ENCODE measurements around the gene ADAMTSL1.

ADAMTSL1 gene

DNA sequence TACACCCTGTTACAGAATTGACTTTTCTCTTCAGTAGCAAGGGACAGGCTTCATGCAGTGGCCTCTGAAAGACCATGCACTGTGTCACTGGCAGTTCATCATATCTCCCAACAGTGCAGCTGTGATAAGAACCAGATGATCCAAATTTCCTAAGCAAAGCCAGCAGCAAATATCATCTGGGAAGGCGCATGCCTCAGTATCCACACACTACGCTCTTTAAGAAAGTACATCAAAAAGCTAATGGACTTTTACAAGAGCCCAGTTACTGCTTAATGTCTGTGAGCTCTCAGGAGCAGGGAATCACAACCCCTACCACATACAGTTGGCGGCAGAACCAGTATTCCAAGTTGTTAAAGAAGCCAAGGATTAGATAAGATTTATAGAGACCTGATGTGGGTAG is 25.1 kb downstream of the ADAMTSL1 start:
- DNase-seq (ENCODE audit: low read depth in 2 of 2): no peak

DNA sequence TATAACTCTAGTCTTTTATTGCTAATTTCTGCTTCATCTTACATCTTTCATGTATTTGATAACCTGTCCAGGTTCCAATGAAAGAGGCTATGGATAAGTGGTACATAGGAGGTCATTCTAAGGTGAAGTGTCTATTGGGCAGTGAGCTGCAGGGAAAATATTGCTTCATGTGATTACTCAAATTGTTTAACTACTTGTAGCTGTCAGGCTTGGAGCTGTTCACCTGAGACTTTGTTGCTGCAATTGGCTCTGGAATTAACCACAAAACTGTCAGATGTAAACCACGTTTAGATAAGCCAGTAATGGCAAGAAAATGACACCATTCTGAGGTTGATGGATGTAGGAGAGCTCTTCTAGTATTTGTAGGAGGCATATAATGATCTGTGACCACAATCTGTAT is 26.0 kb downstream of the ADAMTSL1 start:
- DNase-seq (ENCODE audit: low read depth in 2 of 2): no peak

DNA sequence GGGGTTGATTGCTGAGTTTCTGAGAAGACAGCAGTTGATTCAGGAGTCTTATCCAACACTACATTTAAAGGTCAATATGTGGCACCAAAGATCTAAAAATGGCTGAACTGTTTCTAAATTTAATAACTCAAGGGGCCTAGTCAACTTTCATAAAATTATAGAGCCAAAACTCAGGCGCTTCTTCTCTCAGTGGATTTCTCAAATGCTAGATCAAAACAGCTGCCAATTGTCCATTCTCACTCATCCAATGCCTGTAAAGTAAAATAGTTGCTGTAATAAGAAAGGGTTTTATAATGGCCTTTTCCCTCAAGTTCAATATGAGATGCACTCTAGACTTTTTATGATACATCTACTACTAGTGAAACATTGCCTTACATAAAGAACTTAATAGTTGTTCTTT is 26.5 kb downstream of the ADAMTSL1 start:
- no peak for DNase-seq (ENCODE audit: low read depth in 2 of 2)

DNA sequence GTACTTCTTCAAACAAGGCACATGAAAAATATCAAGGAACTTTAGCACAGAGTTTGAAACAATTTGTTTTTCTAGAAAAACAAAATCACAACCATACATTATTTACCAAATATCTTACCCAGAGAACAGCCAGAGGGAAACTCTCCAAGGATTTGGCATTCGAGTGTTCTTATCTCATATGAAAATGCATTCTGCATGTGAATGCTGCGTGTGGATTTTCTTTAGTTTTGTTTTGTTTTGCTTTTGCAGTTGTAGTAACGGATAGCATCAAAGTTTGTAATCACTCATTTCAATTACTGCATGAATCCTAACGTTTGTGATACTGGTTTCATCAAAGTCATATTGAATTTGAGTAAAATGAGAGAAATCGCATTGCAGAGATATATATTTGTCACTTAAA is 28.0 kb downstream of the ADAMTSL1 start:
- no peak for DNase-seq (ENCODE audit: low read depth in 2 of 2)

DNA sequence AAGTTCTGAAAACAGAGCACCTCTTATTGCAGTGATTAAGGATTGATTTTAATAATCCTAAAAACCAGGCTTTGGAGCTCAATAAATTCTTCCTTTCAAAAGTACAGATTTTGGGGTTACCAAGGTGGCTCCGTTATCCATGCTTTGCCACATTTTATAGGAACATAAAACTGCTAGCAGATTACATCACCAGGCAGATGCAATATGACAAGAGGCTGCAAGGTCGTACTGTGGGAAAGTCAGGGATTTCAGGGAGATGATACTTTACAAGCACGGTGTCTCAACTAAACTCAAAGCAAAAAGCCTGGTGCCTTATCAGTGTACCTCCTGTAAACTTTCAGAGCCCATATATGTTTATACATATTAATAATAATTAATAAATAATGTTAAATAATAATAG is 28.6 kb downstream of the ADAMTSL1 start:
- no peak for DNase-seq (ENCODE audit: low read depth in 2 of 2)

DNA sequence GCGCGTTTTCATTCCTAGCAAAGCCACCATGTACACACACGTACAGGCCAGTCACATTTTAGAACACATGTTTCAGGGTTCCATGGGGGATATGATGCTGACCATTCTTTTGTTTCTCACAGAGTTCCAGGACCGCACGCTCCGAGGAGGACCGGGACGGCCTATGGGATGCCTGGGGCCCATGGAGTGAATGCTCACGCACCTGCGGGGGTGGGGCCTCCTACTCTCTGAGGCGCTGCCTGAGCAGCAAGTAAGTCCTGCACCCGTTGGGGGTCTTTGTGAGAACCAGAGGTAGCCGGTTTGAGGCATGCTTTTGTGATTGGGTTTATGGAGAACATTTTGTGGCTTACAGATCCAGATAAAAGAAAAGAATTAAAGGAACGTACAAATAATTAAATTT is 30.8 kb downstream of the ADAMTSL1 start:
- DNase-seq (ENCODE audit: low read depth in 2 of 2): no peak

DNA sequence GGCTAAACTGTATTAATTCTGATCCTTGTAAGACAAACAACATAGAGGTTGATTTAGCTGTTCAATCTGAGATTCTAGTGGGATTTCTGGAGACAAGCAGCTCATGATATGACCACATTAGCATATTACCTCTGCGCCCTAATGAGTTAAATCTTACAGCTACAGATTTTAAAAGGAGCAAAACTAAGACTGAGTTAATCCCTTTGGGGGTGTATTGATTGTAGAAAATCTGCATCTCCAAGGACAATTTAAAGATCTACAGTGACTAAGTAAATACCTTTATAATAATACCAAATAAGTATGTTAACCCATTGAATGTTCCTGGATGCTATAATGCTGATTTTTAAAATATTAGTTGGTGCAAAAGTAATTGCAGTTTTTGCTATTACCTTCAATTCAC is 33.2 kb downstream of the ADAMTSL1 start:
- no peak for DNase-seq (ENCODE audit: low read depth in 2 of 2)

DNA sequence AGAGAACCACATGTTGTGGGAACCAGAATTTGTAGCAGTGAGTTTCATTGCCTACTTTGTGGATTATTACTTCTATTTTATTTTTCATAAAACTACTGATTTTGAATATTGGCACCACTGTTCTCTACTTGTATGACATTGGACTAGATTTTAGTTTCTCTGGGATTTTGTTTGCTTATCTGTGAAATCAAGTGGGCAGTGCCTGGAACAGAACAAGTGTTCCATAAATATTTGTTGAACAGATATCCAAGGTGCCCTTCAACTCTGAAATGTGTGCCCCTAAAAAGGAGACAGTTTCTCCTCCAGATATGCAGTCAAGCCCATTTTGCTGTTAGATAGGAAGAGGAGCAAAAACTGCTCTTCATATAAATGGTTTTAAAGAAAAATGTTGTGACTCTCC is 42.6 kb downstream of the ADAMTSL1 start:
- no peak for DNase-seq (ENCODE audit: low read depth in 2 of 2)

DNA sequence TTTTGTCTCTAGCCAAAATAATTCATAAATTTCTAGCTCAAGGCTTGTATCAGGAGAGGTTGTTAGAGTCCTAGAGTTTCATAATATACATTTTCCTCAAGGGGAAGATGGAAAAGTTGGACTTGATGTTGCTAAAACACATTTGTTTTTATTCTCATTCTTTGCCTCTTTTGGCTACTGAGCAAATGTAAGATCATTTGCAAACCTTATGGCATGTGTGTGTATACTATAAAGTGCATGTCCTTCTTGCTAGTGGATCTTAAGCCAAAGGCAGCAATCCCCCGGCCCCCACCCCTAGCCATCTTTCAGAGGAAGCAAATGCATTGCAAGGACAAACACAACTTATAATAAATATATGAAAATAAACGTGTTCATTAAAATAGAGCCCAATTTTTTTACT is 43.0 kb downstream of the ADAMTSL1 start:
- no peak for DNase-seq (ENCODE audit: low read depth in 2 of 2)

DNA sequence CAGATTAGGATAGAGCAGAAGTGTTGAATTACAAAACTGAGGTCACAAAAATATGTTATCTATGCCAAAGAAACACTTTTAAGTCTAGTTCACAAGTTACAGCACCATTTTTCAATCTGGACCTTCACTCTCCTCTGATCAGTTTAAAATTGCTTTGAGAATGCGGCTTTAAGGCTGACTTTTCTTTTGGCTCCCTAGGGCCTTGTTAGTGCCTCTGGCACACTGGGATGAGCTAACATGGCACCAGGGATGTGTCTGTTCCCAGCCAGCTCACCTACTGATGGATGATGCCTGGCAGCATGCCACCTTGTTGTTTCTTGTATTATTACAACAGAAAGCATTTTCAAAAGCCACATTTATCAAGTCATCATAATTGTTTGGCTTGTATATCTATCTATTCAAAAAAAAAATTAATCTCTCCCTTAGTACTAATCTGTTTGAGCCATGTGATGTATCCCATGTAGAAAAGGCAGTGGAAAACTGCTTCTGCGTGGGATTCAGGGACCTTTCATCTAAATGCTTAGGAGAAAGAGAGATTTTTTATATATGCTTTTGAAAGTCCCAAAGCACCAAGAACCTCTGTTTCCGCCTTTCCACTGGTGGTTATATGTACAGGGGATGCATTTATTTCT is 46.6 kb downstream of the ADAMTSL1 start:
- no peak for DNase-seq (ENCODE audit: low read depth in 2 of 2)

DNA sequence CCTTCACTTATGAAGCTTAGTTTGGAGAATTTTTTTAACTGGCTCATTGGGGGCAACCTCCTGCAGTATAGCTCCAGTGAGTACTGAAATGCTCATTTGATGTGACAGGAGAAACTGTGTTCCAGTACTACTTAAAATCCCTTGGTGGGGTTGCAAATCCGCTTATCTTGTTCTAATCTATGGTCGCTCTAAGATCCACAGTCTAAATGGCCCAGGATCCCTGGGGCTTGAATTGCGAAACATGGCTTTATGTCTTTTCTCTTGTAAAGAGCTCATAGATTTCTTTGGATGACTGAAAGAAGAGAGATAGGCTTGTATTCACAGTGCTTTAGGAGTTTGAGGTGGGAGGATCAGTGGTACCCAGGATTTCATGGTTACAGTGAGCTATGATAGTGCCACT is 52.7 kb downstream of the ADAMTSL1 start:
- DNase-seq (ENCODE audit: low read depth in 2 of 2): no peak

DNA sequence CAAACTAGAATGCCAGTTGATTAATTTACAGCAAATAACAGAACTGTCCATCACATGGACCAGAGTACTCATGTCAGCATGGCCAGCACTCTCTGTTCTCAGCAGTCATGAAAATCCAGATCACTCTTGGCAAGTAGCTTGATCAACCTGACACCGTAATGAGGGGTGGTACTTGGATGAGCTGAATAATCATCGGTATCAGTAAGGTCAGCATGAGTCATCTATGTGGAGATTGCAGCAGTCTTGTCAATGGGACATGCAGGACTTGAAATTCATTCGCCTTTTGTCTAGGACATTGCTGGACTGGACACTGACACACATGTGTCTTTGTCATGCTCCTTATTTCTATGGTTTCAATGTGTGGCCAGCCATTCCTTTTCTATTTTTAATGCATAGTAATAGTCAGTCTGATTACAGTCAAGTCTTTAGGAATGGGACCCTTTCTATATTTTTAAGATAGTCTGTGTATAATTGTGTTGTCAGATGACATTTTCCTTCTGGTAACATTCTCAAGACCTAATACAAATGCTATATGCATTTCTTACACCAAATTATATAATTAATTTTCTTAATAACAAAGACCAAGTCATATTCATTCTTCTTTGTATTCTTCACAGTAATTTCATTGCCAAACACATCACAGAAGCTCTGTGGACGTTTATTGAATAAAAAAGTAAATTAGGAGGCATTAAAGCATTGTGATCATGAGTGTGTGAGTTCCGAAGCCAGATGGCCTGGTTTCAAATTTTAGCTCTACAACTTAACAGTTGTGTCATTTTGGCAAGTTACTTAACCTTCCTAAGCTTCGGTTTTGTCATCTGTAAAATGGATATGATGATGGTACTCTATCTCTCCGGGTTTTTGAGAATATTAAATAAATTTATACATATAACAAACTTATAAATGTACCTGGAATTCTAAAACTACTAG is 57.4 kb downstream of the ADAMTSL1 start:
- DNase-seq (ENCODE audit: low read depth in 2 of 2): no peak

DNA sequence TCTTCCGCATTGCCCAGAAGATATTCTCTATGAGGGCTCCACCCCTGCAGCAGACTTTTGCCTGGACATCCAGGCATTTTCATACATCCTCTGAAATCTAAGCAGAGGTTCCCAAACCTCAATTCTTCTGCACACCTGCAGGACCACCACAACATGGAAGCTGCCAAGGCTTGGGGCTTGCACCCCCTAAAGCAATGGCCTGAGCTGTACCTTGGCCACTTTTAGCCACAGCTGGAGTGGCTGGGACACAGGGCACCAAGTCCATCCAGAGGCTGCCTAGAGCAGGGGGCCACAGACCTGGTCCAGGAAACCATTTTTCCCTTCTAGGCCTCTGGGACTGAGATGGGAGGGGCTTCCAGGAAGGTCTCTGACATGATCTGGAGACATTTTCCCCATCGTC is 60.7 kb downstream of the ADAMTSL1 start:
- DNase-seq (ENCODE audit: low read depth in 2 of 2): no peak

DNA sequence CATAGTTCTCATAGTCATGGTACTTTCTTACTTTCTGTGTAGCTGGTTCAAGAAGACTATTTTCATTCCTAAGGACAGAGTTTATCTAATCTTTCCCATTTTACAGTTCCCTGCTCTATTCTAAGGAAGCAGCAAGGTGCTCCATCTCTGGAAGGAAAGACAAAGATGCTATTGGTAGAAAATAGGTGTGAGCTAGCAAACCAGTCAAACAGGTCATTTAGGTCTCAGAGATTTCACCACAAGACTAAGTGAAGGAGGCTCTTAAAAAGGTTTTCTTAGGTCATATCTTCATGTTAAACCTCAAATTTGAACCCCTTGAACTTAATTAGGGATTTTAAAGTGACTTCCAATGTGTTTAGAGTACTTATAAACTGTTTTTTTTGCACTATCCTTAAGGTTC is 62.6 kb downstream of the ADAMTSL1 start:
- no peak for DNase-seq (ENCODE audit: low read depth in 2 of 2)

DNA sequence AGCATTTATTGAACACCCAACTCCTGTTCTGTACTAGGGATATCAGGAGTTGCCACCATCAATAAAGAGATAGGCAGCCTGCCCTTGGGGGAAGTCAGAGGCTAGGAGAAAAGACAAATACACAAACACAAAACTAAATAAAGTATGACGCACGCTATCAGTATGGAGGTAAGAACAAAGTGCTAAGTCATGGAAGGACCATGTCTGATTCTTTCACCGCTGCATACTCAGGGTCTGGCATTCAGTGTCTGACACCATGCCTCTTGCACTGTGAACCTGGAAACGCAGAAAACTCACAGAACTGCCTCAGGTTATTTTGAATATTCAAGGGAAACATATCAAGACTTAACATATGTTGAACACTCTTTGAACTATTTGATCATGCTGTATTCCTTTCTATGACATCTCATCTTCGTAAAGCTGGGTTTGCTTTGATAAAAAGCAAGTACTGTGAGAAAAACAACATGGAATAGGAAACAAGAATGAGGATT is 65.3 kb downstream of the ADAMTSL1 start:
- DNase-seq (ENCODE audit: low read depth in 2 of 2): no peak

DNA sequence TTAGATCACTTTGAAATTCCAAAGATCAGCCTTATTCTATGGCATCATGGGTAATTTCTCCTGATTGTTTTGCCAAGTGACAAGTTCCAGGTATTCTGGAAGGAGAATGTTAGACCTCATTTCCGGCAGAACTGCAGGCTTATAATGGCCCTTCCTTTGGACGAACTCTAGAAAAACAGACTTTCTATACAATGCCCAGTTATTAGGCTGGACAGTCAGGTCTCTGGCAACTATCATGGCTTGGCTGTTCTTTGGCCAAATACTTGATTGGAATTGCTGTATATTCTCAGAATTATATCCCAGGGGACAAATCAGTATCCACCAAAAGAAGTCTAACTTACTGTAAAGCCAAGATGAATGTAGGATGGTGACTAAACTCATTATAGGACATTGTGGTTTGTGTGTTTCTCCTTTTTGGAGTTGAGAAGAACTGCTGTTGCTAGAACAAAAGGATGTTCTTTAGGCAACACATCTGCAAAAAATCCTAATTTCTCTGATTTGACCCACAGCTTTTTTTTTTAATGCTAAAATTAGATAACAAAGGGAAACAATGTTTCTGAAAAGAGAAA is 69.0 kb downstream of the ADAMTSL1 start:
- DNase-seq (ENCODE audit: low read depth in 2 of 2): no peak

DNA sequence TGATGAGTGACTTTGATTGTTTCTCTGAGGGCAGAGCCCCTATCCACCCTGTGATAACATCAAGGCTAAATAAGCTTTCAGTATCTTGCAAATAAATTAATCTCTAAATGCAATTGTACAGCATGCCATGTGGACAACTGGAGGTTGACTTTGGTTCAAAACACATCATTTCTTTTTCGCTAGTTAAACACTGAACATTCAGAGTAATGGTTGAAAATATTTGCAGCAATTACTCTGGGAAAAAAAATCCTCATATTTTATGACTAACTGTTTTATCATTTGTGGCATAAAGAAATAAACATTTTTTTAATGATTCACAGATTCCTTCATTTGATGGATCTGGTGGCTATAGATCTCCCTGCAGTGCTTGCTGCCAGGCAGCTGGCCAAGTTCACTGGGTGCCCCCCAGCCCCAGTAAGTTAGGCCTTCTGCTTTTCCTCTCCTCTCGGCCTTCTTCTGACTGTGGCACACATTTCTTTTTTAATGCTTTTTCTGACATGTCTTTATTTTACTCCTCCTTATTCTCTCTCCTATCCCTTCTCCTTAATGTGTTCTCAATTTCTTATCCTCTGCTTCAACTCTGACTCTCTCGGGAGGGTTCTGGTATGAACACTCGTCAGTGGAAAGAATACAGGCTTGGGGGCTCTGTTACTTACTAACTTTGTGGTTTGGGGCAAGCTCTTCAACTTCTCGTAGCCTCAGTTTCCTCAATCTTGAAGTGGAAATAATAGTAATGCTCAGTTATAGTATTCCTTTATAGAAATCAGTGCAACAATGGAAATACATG is 69.6 kb downstream of the ADAMTSL1 start:
- DNase-seq (ENCODE audit: low read depth in 2 of 2): no peak

DNA sequence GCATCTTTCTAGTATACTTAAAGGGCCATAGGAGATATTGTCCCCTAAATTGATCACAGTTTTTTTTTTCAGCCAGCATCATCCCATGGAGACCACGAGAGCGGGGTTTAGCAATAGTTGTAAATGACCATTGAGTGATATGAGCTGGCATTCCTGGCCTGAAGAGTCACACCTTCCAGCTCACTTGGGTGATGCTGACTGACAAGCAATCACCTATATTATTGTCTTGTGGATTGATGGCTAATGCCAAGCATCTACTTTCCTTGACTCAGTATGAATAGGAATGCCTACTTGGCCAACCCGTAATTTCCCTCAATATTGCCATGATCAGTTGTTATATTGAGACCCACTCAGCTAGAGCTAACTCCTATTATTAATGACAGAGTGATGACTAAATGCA is 70.5 kb downstream of the ADAMTSL1 start:
- DNase-seq (ENCODE audit: low read depth in 2 of 2): no peak

DNA sequence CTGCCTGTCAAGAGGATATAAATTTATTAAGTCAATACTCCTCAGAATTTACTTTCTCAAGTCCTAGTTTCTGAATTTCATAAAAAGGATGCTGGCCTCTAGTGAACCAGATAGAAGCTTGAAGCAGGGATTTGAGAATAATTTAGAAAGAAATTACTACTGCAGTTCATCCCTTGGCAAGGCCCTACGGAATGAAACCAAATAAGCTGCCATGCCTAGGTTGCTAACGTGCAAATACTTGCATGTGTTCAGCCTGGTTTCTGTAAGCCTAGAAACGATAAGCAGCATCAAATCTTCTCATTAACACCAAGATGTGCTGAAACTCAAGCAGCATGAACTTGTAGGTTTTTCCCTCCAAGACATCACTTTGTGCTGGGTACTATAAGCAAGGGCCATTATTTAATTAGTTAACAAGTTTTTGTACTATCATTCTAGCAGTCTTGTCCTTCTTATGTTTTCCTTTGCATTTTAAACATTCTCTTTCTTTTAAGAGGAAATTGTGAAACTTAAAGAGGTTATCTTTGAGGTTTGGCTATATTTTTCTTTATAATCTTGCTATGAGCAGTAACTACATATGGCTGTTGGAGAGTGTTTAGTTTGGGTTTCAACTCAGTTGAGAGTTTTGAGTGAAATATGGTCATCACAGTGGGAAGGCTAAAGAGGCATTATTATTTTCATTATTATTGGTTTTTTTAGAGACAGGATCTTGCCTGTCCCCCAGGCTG is 71.8 kb downstream of the ADAMTSL1 start:
- no peak for DNase-seq (ENCODE audit: low read depth in 2 of 2)

DNA sequence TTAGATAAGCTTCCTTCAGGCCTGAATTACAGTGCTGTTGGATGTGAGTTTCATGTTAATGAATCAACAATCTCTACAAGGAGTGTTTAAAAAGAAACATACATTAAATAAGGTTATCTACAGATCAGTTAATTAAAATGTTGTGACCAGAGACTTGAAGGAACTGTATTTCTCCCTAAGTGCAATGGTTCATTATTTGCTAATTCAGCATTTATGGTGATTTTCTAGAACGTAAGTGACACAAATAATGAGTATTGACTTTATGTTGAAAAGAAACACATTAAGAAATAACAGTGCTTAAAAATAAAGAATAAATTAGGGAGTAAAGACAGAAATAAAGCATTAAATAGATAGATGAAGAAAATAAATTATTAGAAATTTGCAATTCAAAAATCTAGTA is 74.5 kb downstream of the ADAMTSL1 start:
- DNase-seq (ENCODE audit: low read depth in 2 of 2): no peak

DNA sequence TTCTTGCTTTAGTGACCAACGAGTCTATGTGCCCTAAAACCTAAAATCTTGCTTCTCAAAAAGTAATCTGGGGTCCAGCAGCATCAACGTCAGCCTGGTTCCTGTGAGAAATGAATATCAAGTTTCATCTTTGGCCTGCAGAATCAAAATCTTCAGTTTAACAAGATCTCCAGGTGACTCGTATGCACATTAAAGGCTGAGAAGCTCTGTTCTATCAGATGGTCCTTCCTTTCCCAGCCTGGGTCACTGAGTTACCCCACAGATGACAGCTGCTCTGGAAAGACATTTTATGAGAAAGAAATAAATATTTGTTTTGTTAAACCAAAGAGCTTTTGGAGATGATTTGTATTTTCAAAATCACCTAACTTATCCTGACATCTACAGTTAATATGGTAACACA is 75.8 kb downstream of the ADAMTSL1 start:
- no peak for DNase-seq (ENCODE audit: low read depth in 2 of 2)

Data from stimulated activated CD4-positive, alpha-beta T cell treated with anti-CD3 and anti-CD28 coated beads, Interleukin-15, amount 100 ng/mL, for 48 hours (primary cell).